ENCODE data around the gene ANKRD42.

GRCh38 chr11:83172551-83172950 lies 21.0 kb upstream of the ANKRD42 start:
- TF ChIP-seq CTCF (conservative IDR thresholded peaks at IDR 0.05) = no peak
- no peak for TF ChIP-seq EZH2 (IDR thresholded peaks at IDR 0.05; ENCODE audit: low read depth)

Data from PC-9 (cell line).